ENCODE results near the gene NR4A1. TPM values are rescaled to one million over a fixed set of nuclear protein-coding genes. Genes with fewer than 3 reads are reported as not detected.

The NR4A1 gene
- total RNA-seq, 1 donor from 2014 or later: 5.3 TPM

- DNase-seq (ENCODE audit: low spot score in 2 of 2) (peak in 1 of 2 donors; percentile 73), FAIRE-seq (no peak)
These were observed 4.8 kb downstream of the NR4A1 start for GRCh38 chr12:52055731-52056711.

GRCh38 chr12:52056801-52057637 lies 5.8 kb downstream of the NR4A1 start:
- FAIRE-seq (no peak), DNase-seq (ENCODE audit: low spot score in 2 of 2) (no peak)

GRCh38 chr12:52057638-52058576 lies 6.7 kb downstream of the NR4A1 start:
- DNase-seq (ENCODE audit: low spot score in 2 of 2): no peak
- no peak for FAIRE-seq

- FAIRE-seq: no peak
- DNase-seq (ENCODE audit: low spot score in 2 of 2): no peak
These were observed 7.6 kb downstream of the NR4A1 start for GRCh38 chr12:52058631-52059361.

GRCh38 chr12:52059582-52060497 lies 8.6 kb downstream of the NR4A1 start:
- FAIRE-seq (no peak), DNase-seq (ENCODE audit: low spot score in 2 of 2) (no peak)

- no peak for DNase-seq (ENCODE audit: low spot score in 2 of 2)
- no peak for FAIRE-seq
These were observed 9.4 kb downstream of the NR4A1 start for GRCh38 chr12:52060498-52061177.

GRCh38 chr12:52061470-52062166 lies 10.4 kb downstream of the NR4A1 start:
- DNase-seq (ENCODE audit: low spot score in 2 of 2) (peak in 1 of 2 donors; percentile 77), FAIRE-seq (no peak)

GRCh38 chr12:52062167-52063081 lies 11.2 kb downstream of the NR4A1 start:
- DNase-seq (ENCODE audit: low spot score in 2 of 2) (no peak), FAIRE-seq (no peak)

GRCh38 chr12:52063082-52063924 lies 12.1 kb downstream of the NR4A1 start:
- DNase-seq (ENCODE audit: low spot score in 2 of 2) (no peak), FAIRE-seq (no peak)

GRCh38 chr12:52063981-52064649 lies 12.9 kb downstream of the NR4A1 start:
- DNase-seq (ENCODE audit: low spot score in 2 of 2): no peak
- no peak for FAIRE-seq

- no peak for FAIRE-seq
- no peak for DNase-seq (ENCODE audit: low spot score in 2 of 2)
These were observed 15.3 kb downstream of the NR4A1 start for GRCh38 chr12:52066346-52067080.

GRCh38 chr12:52067081-52067374 lies 15.8 kb downstream of the NR4A1 start:
- FAIRE-seq (no peak), DNase-seq (ENCODE audit: low spot score in 2 of 2) (no peak)

- FAIRE-seq (no peak), DNase-seq (ENCODE audit: low spot score in 2 of 2) (peak; percentile 94)
These were observed 18.3 kb downstream of the NR4A1 start, which contains the start of gene ATG101 for GRCh38 chr12:52069327-52070184. TSS of gene ATG101 (plus strand) at chr12:52069978. CDS start at chr12:52073651, 3,673 bp downstream.

All from frontal cortex (tissue), 4 donors.